Endothelial cell of umbilical vein (primary cell): Measurements from ENCODE around the gene ZKSCAN1. TPM values are rescaled to one million over a fixed set of nuclear protein-coding genes. Genes with fewer than 3 reads are reported as not detected.

Source experiments
- BruUV-seq: library from RNA; stranded (reverse); fragments of 400-500 nt; replicated peaks from 2 replicates; lab custom pipeline; 2021; lab: Mats Ljungman, UMichigan
- CTCF ChIA-PET: fragments of 300-600, 350-600 bp; sonication (Branson Sonifier 250); formaldehyde crosslinking; loops from one replicate; lab custom pipeline; 2021; ENCODE audit warnings: antibody characterized with exemption, inconsistent platforms; lab: Charles Lee
- POLR2A ChIA-PET: fragments of 300-600, 350-600 bp; sonication (Branson Sonifier 250); formaldehyde crosslinking; loops from one replicate; lab custom pipeline; 2021; ENCODE audit warnings: antibody characterized with exemption, inconsistent platforms; lab: Charles Lee
- DNase-seq: peaks from one replicate; pipeline ENCODE4 v3.0.0-alpha.2; 2011; ENCODE audit warnings: low read depth, low spot score
- FAIRE-seq: peaks from 2 replicates; lab custom pipeline; 2011; peaks lifted over from hg19 to GRCh38; lab: Jason Lieb, UNC
- H2AFZ ChIP-seq: 2 replicates; pipeline ENCODE4 v1.6.0; 2012; ENCODE audit warnings: low read depth, low read length, control low read depth, inconsistent platforms
- H3K27ac ChIP-seq: 2 replicates; pipeline ENCODE4 v1.5.1; 2011; ENCODE audit warnings: low read depth, mild to moderate bottlenecking, control low read depth, low read length, moderate library complexity; ENCODE audit not compliant: insufficient read depth
- H3K27me3 ChIP-seq, 2 experiments: 2 replicates each; pipeline versions ENCODE4 v1.6.0 to v1.6.1; 2011; ENCODE audit warnings: low read length in 2 of 2, mixed read lengths in 1 of 2; ENCODE audit not compliant: control insufficient read depth in 2 of 2, insufficient read depth in 2 of 2
- H3K36me3 ChIP-seq, 2 experiments: 2 replicates in 1 of 2; 3 replicates in 1 of 2; pipeline ENCODE4 v1.5.1; 2011; ENCODE audit warnings: low read length in 2 of 2, mild to moderate bottlenecking in 1 of 2, moderate library complexity in 1 of 2; ENCODE audit not compliant: control insufficient read depth in 2 of 2, insufficient read depth in 2 of 2; ENCODE audit errors: extremely low read depth in 1 of 2
- H3K4me1 ChIP-seq: 3 replicates; pipeline ENCODE4 v1.5.1; 2011; ENCODE audit warnings: mild to moderate bottlenecking, low read length; ENCODE audit not compliant: control insufficient read depth, insufficient read depth; ENCODE audit errors: extremely low read depth
- H3K4me2 ChIP-seq: 2 replicates; pipeline ENCODE4 v1.6.1; 2011; ENCODE audit warnings: low read length, control low read depth, mixed read lengths; ENCODE audit not compliant: insufficient read depth
- H3K4me3 ChIP-seq, 3 experiments: fragments of 200-600 bp in 1 of 3; sonication (generic), shearing (Covaris generic) in 1 of 3; replicated peaks in 1 of 3; 2 replicates each; pipeline ENCODE4 v1.5.1; 2011 to 2016; ENCODE audit warnings: control low read depth in 3 of 3, low read length in 3 of 3, mild to moderate bottlenecking in 2 of 3, inconsistent platforms in 1 of 3, low read depth in 1 of 3, moderate library complexity in 1 of 3; ENCODE audit not compliant: insufficient read depth in 1 of 3
- H3K79me2 ChIP-seq: 2 replicates; pipeline ENCODE4 v1.6.0; 2012; ENCODE audit warnings: low read length, inconsistent platforms; ENCODE audit not compliant: control insufficient read depth, insufficient read depth
- H3K9ac ChIP-seq: replicated peaks from 2 replicates; pipeline ENCODE3; 2011; ENCODE audit warnings: low read length, control low read depth; ENCODE audit not compliant: insufficient read depth; ENCODE audit errors: extremely low read depth
- H3K9me1 ChIP-seq: replicated peaks from 3 replicates; pipeline ENCODE4 v1.6.0; 2011; ENCODE audit warnings: mild to moderate bottlenecking, low read length; ENCODE audit not compliant: control insufficient read depth, insufficient read depth; ENCODE audit errors: extremely low read depth
- H3K9me3 ChIP-seq: replicated peaks from 2 replicates; pipeline ENCODE4 v1.5.1; 2012; ENCODE audit warnings: low read length, inconsistent platforms; ENCODE audit not compliant: control insufficient read depth, insufficient read depth
- H4K20me1 ChIP-seq: replicated peaks from 2 replicates; pipeline ENCODE3; 2011; ENCODE audit warnings: mild to moderate bottlenecking, low read length; ENCODE audit not compliant: control insufficient read depth, insufficient read depth; ENCODE audit errors: extremely low read depth
- CTCF ChIP-seq, 2 donors: IDR thresholded peaks; 1 replicate in 1 of 2; 2 replicates in 1 of 2; pipeline ENCODE4 v1.5.1; 2011; ENCODE audit warnings: low read length in 2 of 2, mild to moderate bottlenecking in 2 of 2, moderate library complexity in 2 of 2, control low read depth in 1 of 2, inconsistent platforms in 1 of 2, low read depth in 1 of 2; ENCODE audit not compliant: insufficient read depth in 1 of 2; ENCODE audit errors: extremely low read depth in 1 of 2
- EZH2 ChIP-seq: IDR thresholded peaks from 2 replicates; pipeline ENCODE4 v1.6.1; 2012; ENCODE audit warnings: borderline replicate concordance, low read depth, mild to moderate bottlenecking, moderate library complexity, low read length, inconsistent platforms; ENCODE audit not compliant: severe bottlenecking
- FOS ChIP-seq: IDR thresholded peaks from 2 replicates; pipeline ENCODE4 v1.6.1; 2011; ENCODE audit warnings: mild to moderate bottlenecking, low read length, moderate library complexity, borderline replicate concordance; ENCODE audit not compliant: insufficient read depth
- GATA2 ChIP-seq: IDR thresholded peaks from 2 replicates; pipeline ENCODE4 v1.7.0; 2011; ENCODE audit warnings: low read depth, mild to moderate bottlenecking, moderate library complexity, mixed read lengths, low read length; ENCODE audit not compliant: insufficient read length, insufficient read depth
- MAX ChIP-seq: IDR thresholded peaks from 2 replicates; pipeline ENCODE4 v1.6.1; 2011; ENCODE audit not compliant: insufficient read depth, insufficient read length
- dilution Hi-C: fragments of 300-500 bp; cut with MboI; formaldehyde crosslinking; loops from one replicate; pipeline ENCODE4 v1.15.0; 2019; ENCODE audit warnings: low sequenced_read_pairs; ENCODE audit not compliant: extremely low pct_ligation_motif_present
- intact Hi-C: fragments of 100-400 bp; cut with micrococcal nuclease; formaldehyde crosslinking; loops from one replicate; pipeline ENCODE4 v1.10.0; 2022
- polyA plus RNA-seq, 4 experiments: library from polyadenylated mRNA; depleted of rRNA in 3 of 4; stranded (reverse) in 3 of 4; unstranded in 1 of 4; fragments of >200 nt; gene quantifications; 2 replicates each; pipeline versions ENCODE4 v1.2.1 to v1.2.3, GENCODE V29; 2011 to 2012; ENCODE audit warnings: missing spikeins in 1 of 4
- total RNA-seq: library from RNA; stranded (reverse); gene quantifications from 2 replicates; pipeline ENCODE4 v1.2.3, GENCODE V29; 2021

The ZKSCAN1 gene
- total and polyA plus RNA-seq, 2 donors (not counting 3 experiments of a cell fraction or from before 2014, with no cell fraction given): 12.3 to 57.8 TPM

GRCh38 chr7:100065452-100066186 is 50.2 kb downstream of the ZKSCAN1 start:
- H3K9ac ChIP-seq: no peak overlapping the region
- H3K4me1 ChIP-seq: no peaks in the 10 kb centered on the region
- peak; percentile 38 for DNase-seq
- no peak overlapping the region for H2AFZ ChIP-seq
- no peaks in the 10 kb centered on the region for H3K27me3 ChIP-seq
- intact Hi-C loops: no loop called here
- H4K20me1 ChIP-seq: no peaks in the 10 kb centered on the region
- peaks cover 14 to 22% of the 10 kb centered on the region in 2 experiments for H3K36me3 ChIP-seq
- FAIRE-seq: no peak
- no peak overlapping the region for H3K27ac ChIP-seq
- ChIA-PET POLR2A (interaction anchor here (0.5 kb wide), 1 partner anchor 72 kb away, joined by 5 read pairs; no protein-coding TSS in a partner anchor), CTCF (no interaction called here)
- peaks cover 6% of the 10 kb centered on the region for H3K9me3 ChIP-seq
- no peaks in the 10 kb centered on the region for H3K9me1 ChIP-seq
- TF ChIP-seq GATA2: no peak
- TF ChIP-seq MAX: no peak
- no peak for TF ChIP-seq FOS
- no peak for TF ChIP-seq EZH2
- no peak for TF ChIP-seq CTCF (IDR thresholded peaks at IDR 0.05; ENCODE audit: extremely low read depth in 1 of 2, insufficient read depth in 1 of 2, low read depth in 1 of 2, low read length in 2 of 2)
- H3K4me2 ChIP-seq: no peak overlapping the region
- BruUV-seq: no TSS peak
- H3K4me3 ChIP-seq: no peak overlapping the region
- dilution Hi-C loops: no loop called here
- H3K79me2 ChIP-seq: no peaks in the 10 kb centered on the region
